ENCODE measurements around the gene BRSK2.

GRCh38 chr11:1341928-1342524 is 47.7 kb upstream of the BRSK2 start:
- TF ChIP-seq ZNF274 (IDR thresholded peaks at IDR 0.05; ENCODE audit: low read depth, low read length), result no peak
- no peak for TF ChIP-seq SUZ12 (IDR thresholded peaks at IDR 0.05; ENCODE audit: extremely low read depth, insufficient read depth, insufficient read length)
